Panc1 (cell line): ENCODE measurements around the gene TSC22D1.

Experiments used
- CTCF ChIP-seq: fragments of 450-650 bp; IDR thresholded peaks from 2 replicates; pipeline ENCODE4 v1.5.1; 2017; ENCODE audit warnings: mild to moderate bottlenecking
- POLR2AphosphoS5 ChIP-seq: IDR thresholded peaks from 2 replicates; pipeline ENCODE4 v1.6.1; 2012; ENCODE audit warnings: mild to moderate bottlenecking, low read depth, low read length, moderate library complexity
- TF ChIP-seq, protein P1 (sequence below), 2 experiments: IDR thresholded peaks; 2 replicates each; pipeline ENCODE4 v1.6.1; 2011 to 2012; ENCODE audit warnings: low read depth in 2 of 2, control low read depth in 1 of 2, low read length in 1 of 2, mild to moderate bottlenecking in 1 of 2, moderate library complexity in 1 of 2; ENCODE audit not compliant: insufficient read depth in 1 of 2

DNA sequence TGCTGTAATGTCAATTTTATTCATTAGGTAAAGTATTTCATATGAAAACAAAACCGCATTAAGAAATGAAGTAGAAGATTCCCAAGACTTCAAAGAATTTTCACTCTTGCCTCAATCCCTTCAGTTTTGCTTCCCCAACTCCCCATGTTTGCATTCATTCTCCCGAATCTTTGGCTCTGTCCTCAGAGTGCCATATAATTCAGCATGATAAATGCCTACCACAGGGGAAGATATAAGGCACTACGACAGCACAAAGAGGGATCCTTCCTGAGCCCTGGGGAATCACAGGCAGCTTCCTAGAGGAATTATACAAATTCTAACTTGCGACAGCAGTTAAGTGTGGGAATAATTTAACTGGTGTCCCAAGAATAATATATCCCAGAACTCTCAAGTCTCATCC lies 68.5 kb downstream of the TSC22D1 start:
- TF ChIP-seq CTCF (no peak), POLR2AphosphoS5 (no peak)
- TF ChIP-seq, protein P1, sequence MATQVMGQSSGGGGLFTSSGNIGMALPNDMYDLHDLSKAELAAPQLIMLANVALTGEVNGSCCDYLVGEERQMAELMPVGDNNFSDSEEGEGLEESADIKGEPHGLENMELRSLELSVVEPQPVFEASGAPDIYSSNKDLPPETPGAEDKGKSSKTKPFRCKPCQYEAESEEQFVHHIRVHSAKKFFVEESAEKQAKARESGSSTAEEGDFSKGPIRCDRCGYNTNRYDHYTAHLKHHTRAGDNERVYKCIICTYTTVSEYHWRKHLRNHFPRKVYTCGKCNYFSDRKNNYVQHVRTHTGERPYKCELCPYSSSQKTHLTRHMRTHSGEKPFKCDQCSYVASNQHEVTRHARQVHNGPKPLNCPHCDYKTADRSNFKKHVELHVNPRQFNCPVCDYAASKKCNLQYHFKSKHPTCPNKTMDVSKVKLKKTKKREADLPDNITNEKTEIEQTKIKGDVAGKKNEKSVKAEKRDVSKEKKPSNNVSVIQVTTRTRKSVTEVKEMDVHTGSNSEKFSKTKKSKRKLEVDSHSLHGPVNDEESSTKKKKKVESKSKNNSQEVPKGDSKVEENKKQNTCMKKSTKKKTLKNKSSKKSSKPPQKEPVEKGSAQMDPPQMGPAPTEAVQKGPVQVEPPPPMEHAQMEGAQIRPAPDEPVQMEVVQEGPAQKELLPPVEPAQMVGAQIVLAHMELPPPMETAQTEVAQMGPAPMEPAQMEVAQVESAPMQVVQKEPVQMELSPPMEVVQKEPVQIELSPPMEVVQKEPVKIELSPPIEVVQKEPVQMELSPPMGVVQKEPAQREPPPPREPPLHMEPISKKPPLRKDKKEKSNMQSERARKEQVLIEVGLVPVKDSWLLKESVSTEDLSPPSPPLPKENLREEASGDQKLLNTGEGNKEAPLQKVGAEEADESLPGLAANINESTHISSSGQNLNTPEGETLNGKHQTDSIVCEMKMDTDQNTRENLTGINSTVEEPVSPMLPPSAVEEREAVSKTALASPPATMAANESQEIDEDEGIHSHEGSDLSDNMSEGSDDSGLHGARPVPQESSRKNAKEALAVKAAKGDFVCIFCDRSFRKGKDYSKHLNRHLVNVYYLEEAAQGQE (IDR thresholded peaks at IDR 0.05; ENCODE audit: insufficient read depth in 1 of 2, low read depth in 2 of 2, low read length in 1 of 2): no peak
